H1 (cell line): ENCODE results near the gene UGGT2. TPM values are rescaled to one million over a fixed set of nuclear protein-coding genes. Genes with fewer than 3 reads are reported as not detected.

Experiments used
- CTCF ChIA-PET: fragments of 300-600 bp; sonication (Branson Sonifier 250); formaldehyde crosslinking; loops from one replicate; lab custom pipeline; 2021; ENCODE audit not compliant: partially characterized antibody; lab: Charles Lee
- POLR2A ChIA-PET: fragments of 300-600 bp; sonication (Branson Sonifier 250); formaldehyde crosslinking; loops from one replicate; lab custom pipeline; 2021; ENCODE audit warnings: inconsistent platforms; ENCODE audit not compliant: partially characterized antibody; lab: Charles Lee
- DNase-seq, 2 experiments: peaks; one replicate each; pipeline versions ENCODE4 v3.0.0 to v3.0.0-alpha.2; 2010 to 2022; ENCODE audit warnings: low spot score in 2 of 2, low read depth in 1 of 2, mixed read lengths in 1 of 2
- FAIRE-seq: peaks from 2 replicates; lab custom pipeline; 2011; peaks lifted over from hg19 to GRCh38; lab: Jason Lieb, UNC
- H2AFZ ChIP-seq: 2 replicates; pipeline ENCODE4 v1.8.1; 2012; ENCODE audit warnings: low read length, inconsistent platforms
- H2AK5ac ChIP-seq: 2 replicates; pipeline ENCODE4 v1.6.1; 2013; ENCODE audit warnings: low read depth, low read length
- H2BK120ac ChIP-seq: replicated peaks from 2 replicates; pipeline ENCODE3; 2013; ENCODE audit warnings: low read depth, low read length, inconsistent platforms
- H2BK12ac ChIP-seq: 2 replicates; pipeline ENCODE4 v1.6.1; 2013; ENCODE audit warnings: low read depth, low read length
- H2BK15ac ChIP-seq: 2 replicates; pipeline ENCODE4 v1.6.1; 2013; ENCODE audit warnings: low read length
- H2BK20ac ChIP-seq: 2 replicates; pipeline ENCODE4 v1.6.1; 2013; ENCODE audit warnings: low read length
- H2BK5ac ChIP-seq: 2 replicates; pipeline ENCODE4 v1.6.1; 2013; ENCODE audit warnings: low read depth, low read length
- H3K14ac ChIP-seq: 2 replicates; pipeline ENCODE4 v1.6.1; 2013; ENCODE audit warnings: inconsistent platforms; ENCODE audit not compliant: insufficient read length
- H3K18ac ChIP-seq: 2 replicates; pipeline ENCODE4 v1.6.1; 2013; ENCODE audit warnings: low read length; ENCODE audit errors: extremely low read depth
- H3K23ac ChIP-seq: 2 replicates; pipeline ENCODE4 v1.6.1; 2013; ENCODE audit warnings: inconsistent platforms; ENCODE audit not compliant: insufficient read length
- H3K23me2 ChIP-seq: 2 replicates; pipeline ENCODE4 v1.6.1; 2013; ENCODE audit warnings: low read depth, low read length
- H3K27ac ChIP-seq: 2 replicates; pipeline ENCODE4 v1.6.1; 2011; ENCODE audit warnings: low read depth, low read length, inconsistent platforms
- H3K27me3 ChIP-seq, 4 experiments: replicated peaks in 1 of 4; 1 replicate in 1 of 4; 2 replicates in 3 of 4; pipeline versions ENCODE4 v1.6.1 to v1.8.1; 2011 to 2013; ENCODE audit warnings: low read length in 3 of 4, mild to moderate bottlenecking in 3 of 4, inconsistent platforms in 2 of 4, mixed read lengths in 2 of 4, moderate library complexity in 1 of 4; ENCODE audit not compliant: control insufficient read depth in 3 of 4, insufficient read depth in 3 of 4; ENCODE audit errors: extremely low read depth in 1 of 4
- H3K36me3 ChIP-seq, 4 experiments: 2 replicates each; pipeline versions ENCODE4 v1.6.1 to v1.8.1; 2011 to 2013; ENCODE audit warnings: mild to moderate bottlenecking in 4 of 4, low read length in 3 of 4, moderate library complexity in 2 of 4, control low read depth in 1 of 4, inconsistent platforms in 1 of 4; ENCODE audit not compliant: insufficient read depth in 4 of 4, control insufficient read depth in 2 of 4
- H3K4ac ChIP-seq: replicated peaks from 2 replicates; pipeline ENCODE3; 2013; ENCODE audit warnings: low read length, low read depth, mixed read lengths, inconsistent platforms; ENCODE audit not compliant: insufficient read length
- H3K4me1 ChIP-seq, 4 experiments: replicated peaks in 1 of 4; 1 replicate in 1 of 4; 2 replicates in 3 of 4; pipeline versions ENCODE4 v1.6.1 to v1.8.1; 2011 to 2013; ENCODE audit warnings: low read length in 3 of 4, inconsistent platforms in 2 of 4, mixed read lengths in 1 of 4; ENCODE audit not compliant: insufficient read depth in 4 of 4, control insufficient read depth in 3 of 4
- H3K4me2 ChIP-seq, 2 experiments: 2 replicates each; pipeline versions ENCODE4 v1.6.1 to v1.8.1; 2011 to 2013; ENCODE audit warnings: low read depth in 2 of 2, low read length in 2 of 2, control low read depth in 1 of 2, inconsistent platforms in 1 of 2, mild to moderate bottlenecking in 1 of 2; ENCODE audit not compliant: insufficient read depth in 1 of 2
- H3K4me3 ChIP-seq, 4 experiments: fragments of 200-600, 300-600 bp in 1 of 4; sonication (generic), shearing (Covaris generic), sonication (Bioruptor Twin) in 1 of 4; 2 replicates each; pipeline versions ENCODE4 v1.5.1 to v1.8.1; 2011 to 2016; ENCODE audit warnings: low read length in 4 of 4, low read depth in 3 of 4, control low read depth in 2 of 4, inconsistent platforms in 2 of 4, mild to moderate bottlenecking in 2 of 4, mixed read lengths in 1 of 4, moderate library complexity in 1 of 4; ENCODE audit not compliant: insufficient read depth in 2 of 4; ENCODE audit errors: extremely low read depth in 1 of 4
- H3K56ac ChIP-seq: replicated peaks from 2 replicates; pipeline ENCODE3; 2013; ENCODE audit warnings: low read depth, mild to moderate bottlenecking, mixed read lengths, low read length, inconsistent platforms; ENCODE audit not compliant: insufficient read length
- H3K79me1 ChIP-seq: 2 replicates; pipeline ENCODE4 v1.6.1; 2013; ENCODE audit warnings: low read depth, low read length, control low read depth
- H3K79me2 ChIP-seq, 2 experiments: 2 replicates each; pipeline versions ENCODE4 v1.6.1 to v1.8.1; 2012 to 2013; ENCODE audit warnings: low read length in 2 of 2, mild to moderate bottlenecking in 2 of 2, inconsistent platforms in 1 of 2; ENCODE audit not compliant: insufficient read depth in 2 of 2, control insufficient read depth in 1 of 2
- H3K9ac ChIP-seq, 4 experiments: replicated peaks in 1 of 4; 1 replicate in 1 of 4; 2 replicates in 3 of 4; pipeline versions ENCODE4 v1.6.1 to v1.8.1; 2011 to 2013; ENCODE audit warnings: low read depth in 3 of 4, low read length in 3 of 4, control low read depth in 2 of 4, mild to moderate bottlenecking in 2 of 4, moderate library complexity in 2 of 4, inconsistent platforms in 1 of 4; ENCODE audit errors: extremely low read depth in 1 of 4
- H3K9me3 ChIP-seq, 2 experiments: 2 replicates each; pipeline versions ENCODE4 v1.6.1 to v1.8.1; 2012 to 2013; ENCODE audit warnings: mild to moderate bottlenecking in 2 of 2, moderate library complexity in 2 of 2, control low read depth in 1 of 2, inconsistent platforms in 1 of 2, low read depth in 1 of 2, low read length in 1 of 2, mixed read lengths in 1 of 2; ENCODE audit not compliant: insufficient read depth in 2 of 2
- H4K20me1 ChIP-seq, 2 experiments: replicated peaks in 1 of 2; 2 replicates each; pipeline versions ENCODE3 to v1.8.1; 2011 to 2013; ENCODE audit warnings: inconsistent platforms in 2 of 2, low read length in 2 of 2, mild to moderate bottlenecking in 1 of 2; ENCODE audit not compliant: insufficient read depth in 2 of 2, control insufficient read depth in 1 of 2
- H4K5ac ChIP-seq: 2 replicates; pipeline ENCODE4 v1.6.1; 2013; ENCODE audit warnings: low read length, low read depth, mixed read lengths, inconsistent platforms; ENCODE audit not compliant: insufficient read length
- H4K8ac ChIP-seq: 2 replicates; pipeline ENCODE4 v1.8.0; 2013; ENCODE audit warnings: mild to moderate bottlenecking, moderate library complexity, low read length, inconsistent platforms; ENCODE audit not compliant: insufficient read depth; ENCODE audit errors: extremely low read depth
- H4K91ac ChIP-seq: replicated peaks from 2 replicates; pipeline ENCODE3; 2013; ENCODE audit warnings: low read length, mixed read lengths, inconsistent platforms; ENCODE audit not compliant: insufficient read length
- ASH2L ChIP-seq: fragments of 200-600, 300-600 bp; sonication (generic); IDR thresholded peaks from one replicate; pipeline ENCODE4 v1.7.1; 2017; ENCODE audit warnings: low read length
- ATF3 ChIP-seq: IDR thresholded peaks from 2 replicates; pipeline ENCODE4 v1.6.1; 2011; ENCODE audit warnings: low read depth, mild to moderate bottlenecking, low read length; ENCODE audit not compliant: insufficient read depth
- BACH1 ChIP-seq: IDR thresholded peaks from 2 replicates; pipeline ENCODE4 v1.6.1; 2012; ENCODE audit warnings: low read length, improper control_type of control experiment
- NRF1 ChIP-seq: IDR thresholded peaks from 2 replicates; pipeline ENCODE4 v1.6.1; 2011; ENCODE audit warnings: mild to moderate bottlenecking, low read depth, low read length, improper control_type of control experiment
- POLR2A ChIP-seq, 2 experiments: IDR thresholded peaks; 1 replicate in 1 of 2; 2 replicates in 1 of 2; pipeline ENCODE4 v1.6.1; 2011; ENCODE audit warnings: low read depth in 2 of 2, low read length in 2 of 2, mild to moderate bottlenecking in 2 of 2; ENCODE audit errors: control extremely low read depth in 1 of 2
- SAP30 ChIP-seq: fragments of 300-600 bp; sonication (generic); IDR thresholded peaks from 2 replicates; pipeline ENCODE4 v1.7.1; 2012; ENCODE audit warnings: low read length, moderate library complexity, mild to moderate bottlenecking, inconsistent platforms; ENCODE audit not compliant: insufficient read depth, insufficient replicate concordance
- TEAD4 ChIP-seq: IDR thresholded peaks from 2 replicates; pipeline ENCODE4 v1.6.1; 2012; ENCODE audit warnings: low read depth, low read length, inconsistent platforms, mixed read lengths
- WGBS, 2 experiments: shearing (Covaris generic) in 1 of 2; methylation state at CpG; one replicate each; pipeline versions ENCODE4 v1.1.6 to v1.1.7; 2013 to 2015; ENCODE audit warnings: low lambda C conversion rate in 2 of 2, mixed read lengths in 2 of 2, inconsistent platforms in 1 of 2, low coverage in 1 of 2, missing lambda C conversion rate in 1 of 2; ENCODE audit not compliant: insufficient replicate concordance in 2 of 2, insufficient coverage in 1 of 2, insufficient read length in 1 of 2; ENCODE audit errors: extremely low coverage in 1 of 2, missing lambda C conversion rate in 1 of 2; 5-methylcytosine and 5-hydroxymethylcytosine counted together
- polyA plus RNA-seq, 7 experiments: library from polyadenylated mRNA; depleted of rRNA in 3 of 7; stranded (reverse) in 5 of 7; unstranded in 2 of 7; fragments of >200 nt in 5 of 7; fragments of 200-250 nt in 2 of 7; gene quantifications; 1 replicate in 5 of 7; 2 replicates in 1 of 7; 4 replicates in 1 of 7; pipeline versions ENCODE4 v1.2.1 to v1.2.3, GENCODE V29; 2011 to 2013; ENCODE audit warnings: missing spikeins in 2 of 7, mixed read lengths in 2 of 7
- total RNA-seq: library from RNA; stranded (reverse); fragmentation: NEBNext Ultra II Directional; extraction: Animal tissue kit (Norgen Biotek cat#: 25700); gene quantifications from 2 replicates; pipeline ENCODE4 v1.2.1, GENCODE V29; 2021

The UGGT2 gene
- total and polyA plus RNA-seq, 2 of the 8 experiments (the other 6 are each of a cell fraction or from before 2014, with no cell fraction given), result 5.9 to 25.1 TPM

GRCh38 chr13:95763601-95764000, 289.6 kb downstream of the UGGT2 start:
- Histone ChIP-seq H3K9ac (no peak overlapping the region), H2BK5ac (no peak overlapping the region), H3K18ac (no peak overlapping the region), H2BK20ac (no peak overlapping the region), H3K56ac (no peak overlapping the region), H2AK5ac (no peak overlapping the region), H3K79me1 (no peaks in the 10 kb centered on the region), H3K9me3 (no peaks in the 10 kb centered on the region), H4K8ac (no peak overlapping the region), H4K5ac (no peak overlapping the region), H3K4me1 (no peaks in the 10 kb centered on the region), H2AFZ (no peak overlapping the region), H3K4ac (no peak overlapping the region), H3K36me3 (peaks cover 0 to 9% (median 1%) of the 10 kb centered on the region in 4 experiments; a peak in 2 of 8 replicates), H3K23me2 (no peaks in the 10 kb centered on the region), H2BK15ac (no peak overlapping the region), H3K79me2 (no peaks in the 10 kb centered on the region), H4K20me1 (no peaks in the 10 kb centered on the region), H3K27ac (no peak overlapping the region), H3K23ac (no peak overlapping the region), H3K27me3 (no peaks in the 10 kb centered on the region), H3K14ac (no peak overlapping the region), H3K4me2 (no peak overlapping the region), H2BK120ac (no peak overlapping the region), H4K91ac (no peak overlapping the region), H2BK12ac (no peak overlapping the region), H3K4me3 (no peak overlapping the region)
- ChIA-PET POLR2A (interaction anchor here (1.6 kb wide), 1 partner anchor 87 kb away, joined by 3 read pairs; the partner anchor contains the start of gene DNAJC3), CTCF (interaction anchor here (0.9 to 1.7 kb wide), 4 partner anchors 18 to 70 kb away, joined by 3 to 5 read pairs (median 4); no protein-coding TSS in a partner anchor)
- DNase-seq (no peak), FAIRE-seq (no peak)
- 88% methylated on average over 4 of the region's 4 CpGs; no CpG with 5 or more reads in 1 of the 2 experiments for WGBS, 2 experiments
- no peak for TF ChIP-seq TEAD4
- no peak for TF ChIP-seq BACH1
- no peak for TF ChIP-seq SAP30
- no peak for TF ChIP-seq POLR2A (IDR thresholded peaks at IDR 0.05; ENCODE audit: control extremely low read depth in 1 of 2, low read depth in 2 of 2, low read length in 2 of 2)
- TF ChIP-seq ATF3, result no peak
- no peak for TF ChIP-seq ASH2L
- TF ChIP-seq NRF1, result no peak
